NOMO-1 treated with DMSO at 0.1 percent for 48 hours (cell line): Measurements from ENCODE around the gene TLX3.
"Not testable (repeated sequence)": the region's sequence is repeated elsewhere in the genome, so short reads cannot be mapped to it uniquely, and the experiment has no call there.

Experiments
- DNase-seq: peaks from one replicate; lab custom pipeline; 2025; ENCODE audit not compliant: unreplicated experiment; lab: John Stamatoyannopoulos, UW

The TLX3 gene

GRCh38 chr5:171308453-171309275 is at the start of gene TLX3:
Gene TLX3 (plus strand): TSS chr5:171309248. CDS start chr5:171309366, 118 bp downstream.
- no peak for DNase-seq

GRCh38 chr5:171261361-171261760 is 47.7 kb upstream of the TLX3 start:
- DNase-seq = no peak

DNA sequence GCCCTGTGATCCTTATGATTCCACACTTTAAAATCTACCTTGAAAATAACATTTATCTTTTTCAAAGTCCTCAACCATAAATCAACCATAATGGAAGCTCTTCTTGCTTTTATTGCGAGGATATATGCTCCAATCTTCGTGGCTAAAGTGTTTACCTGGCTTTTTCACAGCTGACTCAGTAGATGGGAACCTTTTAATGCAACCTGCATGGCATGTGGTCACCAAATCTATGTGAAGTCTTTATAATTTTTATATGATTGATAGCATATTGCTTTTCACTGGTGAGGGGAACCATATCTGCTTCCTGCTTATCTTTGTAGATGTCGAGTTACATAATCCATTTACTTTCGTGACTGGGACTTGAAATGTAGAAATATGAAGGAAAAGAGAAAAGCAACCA is 47.1 kb upstream of the TLX3 start:
- no peak for DNase-seq

DNA sequence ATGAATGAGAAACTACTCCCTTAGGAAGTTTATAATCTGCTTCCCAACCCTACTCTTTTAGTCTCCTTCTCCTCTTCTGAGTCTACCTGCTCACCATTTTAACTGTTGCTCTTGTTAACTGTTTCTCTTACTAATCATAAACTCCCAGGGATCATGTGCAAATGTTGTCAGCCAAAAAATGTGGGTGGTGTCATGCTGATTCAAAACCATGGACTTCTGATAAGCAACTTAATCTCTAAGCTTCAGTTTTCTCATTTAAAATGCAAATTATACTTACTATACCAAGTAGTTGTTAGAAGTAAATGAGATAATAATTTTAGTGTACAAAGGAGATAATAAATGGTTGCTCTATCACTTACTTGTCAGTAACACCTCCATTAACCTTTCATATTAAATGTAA is 45.9 kb upstream of the TLX3 start:
- DNase-seq = no peak

DNA sequence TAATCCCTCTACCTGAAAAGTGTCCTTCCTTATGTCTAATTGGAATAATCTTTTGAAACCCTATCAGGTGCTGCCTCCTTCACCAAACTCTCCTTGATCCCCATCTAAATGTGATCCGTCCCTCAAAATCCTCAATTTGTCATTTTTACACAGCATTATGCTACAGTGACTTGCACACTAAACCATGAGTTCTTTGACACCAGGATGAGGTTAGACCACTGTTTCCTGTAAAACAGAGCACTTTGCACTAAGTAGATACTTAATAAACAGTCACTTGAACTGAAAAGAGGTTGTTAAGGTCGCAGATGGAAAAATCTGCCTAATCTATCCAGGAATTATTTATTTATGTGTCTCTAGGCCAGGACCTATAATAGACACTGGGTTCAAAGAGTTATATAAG is 44.2 kb upstream of the TLX3 start:
- DNase-seq = no peak

- no peak for DNase-seq
Observed at GRCh38 chr5:171268700-171269620, 40.1 kb upstream of the TLX3 start.

DNA sequence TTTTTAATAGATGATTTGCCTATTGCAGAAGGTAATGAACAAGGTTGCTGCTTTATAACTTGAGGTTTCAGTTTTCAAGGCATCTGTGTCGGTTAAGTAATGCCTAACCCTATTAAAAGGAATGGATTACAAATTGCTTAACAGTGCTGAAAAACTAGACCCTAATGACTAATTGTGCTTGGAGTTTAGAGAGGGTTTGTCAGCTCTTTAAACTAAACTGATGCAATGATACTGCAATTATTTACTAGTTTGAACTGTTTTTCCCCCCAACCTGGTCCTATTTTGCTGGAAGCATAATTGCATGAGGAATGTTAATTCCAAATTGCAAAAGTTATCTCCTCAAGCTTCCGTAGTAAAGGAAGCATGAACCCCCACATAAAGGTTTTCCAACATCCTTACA is 39.3 kb upstream of the TLX3 start:
- DNase-seq = no peak

- DNase-seq = no peak
Observed at GRCh38 chr5:171270136-171270535, 38.9 kb upstream of the TLX3 start.

- DNase-seq = no peak
Observed at GRCh38 chr5:171271798-171272197, 37.2 kb upstream of the TLX3 start.

DNA sequence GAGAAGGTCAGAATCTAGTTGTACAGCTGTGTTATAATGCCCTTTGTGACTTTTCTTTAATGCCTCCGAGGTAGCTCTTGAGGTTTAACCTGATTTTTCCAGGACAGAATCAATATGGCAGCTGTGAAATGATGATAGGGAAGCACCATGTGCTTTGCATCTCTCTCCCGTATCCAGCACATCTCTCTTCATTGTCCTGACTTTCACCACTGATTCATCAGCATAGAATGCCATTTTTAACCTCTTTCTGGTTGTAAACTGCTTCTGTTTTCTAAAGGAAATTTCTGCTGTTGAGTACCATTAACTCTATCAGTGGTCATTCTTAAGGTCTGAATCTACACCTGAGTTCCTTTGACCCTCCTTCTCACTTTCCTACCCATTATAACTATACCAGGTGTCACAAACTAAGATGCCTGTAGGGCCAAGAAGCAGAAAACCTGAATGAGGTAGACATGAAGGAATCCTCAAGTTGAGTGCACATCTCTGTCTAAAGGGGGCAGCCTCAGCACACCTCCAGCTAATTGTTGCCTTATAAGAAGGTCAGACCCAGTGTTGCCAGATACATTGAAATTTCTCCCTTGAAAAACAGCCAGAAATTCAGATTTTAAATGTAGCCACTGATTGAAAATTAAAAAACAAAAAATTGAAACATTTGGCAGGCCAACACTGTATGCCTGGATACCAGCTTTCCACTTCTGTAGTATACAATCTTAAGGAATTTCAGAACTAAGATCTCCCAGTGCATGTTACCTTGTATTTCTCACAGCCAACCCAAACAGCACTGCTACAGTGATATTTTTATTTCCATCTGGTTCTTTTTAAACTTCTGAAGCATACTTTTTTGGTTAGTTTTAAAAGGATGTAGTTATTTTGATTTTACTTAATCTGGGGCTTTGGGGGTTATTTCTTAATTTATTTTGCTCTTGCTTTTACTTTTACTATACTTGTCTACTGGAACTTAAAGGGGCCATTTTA is 35.8 kb upstream of the TLX3 start:
- peak; percentile 4 for DNase-seq

DNA sequence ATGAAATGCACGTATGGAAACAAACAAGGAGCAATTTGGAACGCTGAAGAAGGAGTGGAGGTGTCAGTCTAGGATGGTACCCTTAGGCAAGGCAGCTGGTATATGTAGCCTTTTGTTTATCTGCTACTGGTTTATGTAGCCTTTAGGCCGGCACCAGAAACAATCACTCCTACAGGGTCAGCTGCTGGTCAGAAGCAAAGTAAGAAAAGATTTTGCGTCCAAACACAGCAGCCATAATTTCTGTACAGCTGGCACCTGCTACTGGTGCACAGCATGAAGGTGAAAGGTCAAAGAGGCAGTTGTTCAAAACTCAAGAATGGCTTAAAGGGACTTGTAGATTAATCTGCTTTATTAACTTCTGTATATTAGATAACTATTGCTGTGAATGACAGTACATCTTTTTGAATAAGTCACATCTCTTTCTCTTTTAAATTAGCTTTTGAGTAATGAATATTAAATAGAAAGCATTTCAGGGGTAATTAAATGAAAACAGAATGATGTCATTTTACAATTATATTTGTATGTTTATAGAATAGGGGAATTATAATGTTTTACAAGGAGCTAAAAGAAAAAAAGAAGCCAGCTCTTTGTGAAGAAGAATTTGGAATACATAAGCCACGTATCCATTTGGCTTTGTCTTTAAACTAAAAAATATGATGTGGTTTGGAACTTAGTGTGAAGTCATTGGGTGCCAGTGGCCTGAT is 33.1 kb upstream of the TLX3 start:
- DNase-seq = no peak

DNA sequence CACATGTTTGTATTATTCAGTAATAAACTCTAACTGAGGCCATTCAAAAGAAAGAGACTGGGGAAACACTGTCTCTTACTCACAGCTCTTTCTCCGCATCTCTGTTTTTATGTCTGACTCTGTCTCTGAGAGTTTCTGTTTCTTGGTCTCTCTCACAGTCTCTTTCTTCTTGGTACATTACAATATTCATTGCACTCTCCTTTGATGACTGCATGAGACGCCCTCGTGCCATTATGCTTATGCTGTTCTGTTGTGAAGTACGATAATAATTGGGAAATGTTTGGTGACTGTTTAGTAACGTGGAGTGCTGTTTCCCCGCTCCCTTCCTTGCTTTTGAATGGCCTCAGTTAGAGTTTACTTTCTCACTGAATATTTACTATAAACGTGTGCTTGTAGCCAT is 25.3 kb upstream of the TLX3 start:
- no peak for DNase-seq

- DNase-seq = no peak
Observed at GRCh38 chr5:171285465-171285864, 23.6 kb upstream of the TLX3 start.

- no peak for DNase-seq
Observed at GRCh38 chr5:171288066-171288465, 21.0 kb upstream of the TLX3 start.

DNA sequence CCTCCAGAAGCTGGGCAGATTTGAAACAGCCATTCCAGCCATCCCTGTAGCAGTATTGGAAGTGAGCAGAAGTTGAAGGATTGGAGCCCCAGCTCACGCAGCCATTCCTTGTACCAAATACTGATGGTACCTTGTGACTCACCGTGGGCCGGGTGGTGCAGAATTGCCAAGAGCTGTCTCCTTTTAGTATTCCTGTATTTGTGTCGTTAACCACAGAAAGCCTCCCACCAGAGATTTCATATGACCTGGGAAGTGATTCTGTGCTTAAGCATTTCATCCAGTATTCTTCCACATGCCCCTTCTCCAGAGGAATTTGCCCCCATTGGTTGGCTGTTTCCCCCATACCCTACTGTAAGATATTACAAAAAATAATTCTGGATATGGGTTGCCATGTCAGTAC is 17.7 kb upstream of the TLX3 start:
- DNase-seq = no peak

GRCh38 chr5:171295299-171295698 is 13.7 kb upstream of the TLX3 start:
- no peak for DNase-seq

DNA sequence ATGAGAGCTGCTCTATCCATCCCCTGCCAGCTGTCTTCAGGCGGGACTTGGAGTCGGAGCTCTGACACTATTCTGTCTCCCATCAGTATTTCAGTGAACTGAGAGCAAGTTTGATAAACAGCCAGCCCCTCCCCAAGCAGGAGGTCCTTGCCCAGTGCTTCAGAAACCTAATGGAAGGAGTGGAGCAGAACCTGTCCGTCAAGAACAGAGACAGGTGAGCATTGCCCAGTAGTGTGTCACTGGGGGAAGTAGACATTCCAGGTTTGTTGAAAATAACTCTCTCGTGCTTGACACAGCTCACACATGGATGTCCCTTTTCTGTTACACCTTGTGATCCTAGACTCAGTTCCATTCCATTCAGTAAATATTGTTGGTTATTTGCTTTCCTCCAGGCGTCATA is 13.2 kb upstream of the TLX3 start:
- DNase-seq = no peak

GRCh38 chr5:171297941-171298340 is 11.1 kb upstream of the TLX3 start:
- not testable (repeated sequence) for DNase-seq

GRCh38 chr5:171299228-171299627 is 9.8 kb upstream of the TLX3 start:
- no peak for DNase-seq

GRCh38 chr5:171299851-171300250 is 9.2 kb upstream of the TLX3 start:
- DNase-seq = no peak
